Stimulated activated CD8-positive, alpha-beta memory T cell treated with anti-CD3 and anti-CD28 coated beads, Interleukin-12 subunit alpha, Interleukin-12 subunit beta, amount 100 ng/mL, for 1 hour (primary cell): ENCODE results near the gene DEPDC1B.
"Not testable (repeated sequence)": the region's sequence is repeated elsewhere in the genome, so short reads cannot be mapped to it uniquely, and the experiment has no call there.

ENCODE experiments used
- DNase-seq: peaks from one replicate; pipeline ENCODE4 v3.0.0-alpha.2; 2020; ENCODE audit warnings: low read depth

The DEPDC1B gene

GRCh38 chr5:60699609-60700415 lies at the start of gene DEPDC1B:
DEPDC1B (minus strand) TSS chr5:60700166; CDS start chr5:60700093, 73 bp downstream.
- DNase-seq, result peak; percentile 74

GRCh38 chr5:60744682-60745081 lies 44.7 kb upstream of the DEPDC1B start:
- DNase-seq, result no peak

- no peak for DNase-seq
Measured at GRCh38 chr5:60743511-60744314, 43.7 kb upstream of the DEPDC1B start.

- DNase-seq, result no peak
Measured at GRCh38 chr5:60740322-60740721, 40.4 kb upstream of the DEPDC1B start.

GRCh38 chr5:60738933-60739332 lies 39.0 kb upstream of the DEPDC1B start:
- no peak for DNase-seq

GRCh38 chr5:60738461-60738860 lies 38.5 kb upstream of the DEPDC1B start:
- no peak for DNase-seq

GRCh38 chr5:60730858-60731257 lies 30.9 kb upstream of the DEPDC1B start:
- DNase-seq, result not testable (repeated sequence)

GRCh38 chr5:60727033-60727679 lies 27.2 kb upstream of the DEPDC1B start:
- DNase-seq, result no peak

- no peak for DNase-seq
Measured at GRCh38 chr5:60724126-60724525, 24.2 kb upstream of the DEPDC1B start.

GRCh38 chr5:60722416-60722815 lies 22.4 kb upstream of the DEPDC1B start:
- DNase-seq, result no peak

GRCh38 chr5:60719329-60719728 lies 19.4 kb upstream of the DEPDC1B start:
- no peak for DNase-seq

GRCh38 chr5:60718166-60718892 lies 18.4 kb upstream of the DEPDC1B start:
- no peak for DNase-seq

- not testable (repeated sequence) for DNase-seq
Measured at GRCh38 chr5:60715201-60715928, 15.4 kb upstream of the DEPDC1B start.

GRCh38 chr5:60712950-60713349 lies 13.0 kb upstream of the DEPDC1B start:
- no peak for DNase-seq

- DNase-seq, result not testable (repeated sequence)
Measured at GRCh38 chr5:60711892-60712291, 11.9 kb upstream of the DEPDC1B start.

GRCh38 chr5:60710362-60710761 lies 10.4 kb upstream of the DEPDC1B start:
- DNase-seq, result no peak

- no peak for DNase-seq
Measured at GRCh38 chr5:60705144-60705543, 5.2 kb upstream of the DEPDC1B start.

- no peak for DNase-seq
Measured at GRCh38 chr5:60703944-60704343, 4.0 kb upstream of the DEPDC1B start.

- DNase-seq, result no peak
Measured at GRCh38 chr5:60701321-60701968, 1.5 kb upstream of the DEPDC1B start.

GRCh38 chr5:60700416-60700757 lies 421 bp upstream of the DEPDC1B start:
- no peak for DNase-seq

GRCh38 chr5:60699288-60699608 lies 718 bp downstream of the DEPDC1B start:
- no peak for DNase-seq
